Esophagus muscularis mucosa (tissue), 4 donors: ENCODE data around the gene SERPINB1. TPM values are rescaled to one million over a fixed set of nuclear protein-coding genes. Genes with fewer than 3 reads are reported as not detected.

Experiments used
- DNase-seq: peaks from one replicate; pipeline ENCODE4 v3.0.0-alpha.2; 2017; ENCODE audit errors: extremely low spot score
- H3K27ac ChIP-seq, 4 donors: fragments of 200-600 bp; sonication (generic); replicated peaks in 1 of 4; 1 replicate in 3 of 4; 2 replicates in 1 of 4; pipeline ENCODE4 v1.5.1; 2016 to 2019; ENCODE audit warnings: mild to moderate bottlenecking in 1 of 4
- H3K27me3 ChIP-seq, 4 donors: fragments of 200-600 bp; sonication (generic); one replicate each; pipeline versions ENCODE4 v1.5.1 to v1.6.0; 2016 to 2019
- H3K36me3 ChIP-seq, 4 donors: fragments of 200-600 bp; sonication (generic); one replicate each; pipeline ENCODE4 v1.5.1; 2016 to 2019
- H3K4me1 ChIP-seq, 4 donors: fragments of 200-600 bp; sonication (generic); one replicate each; pipeline ENCODE4 v1.5.1; 2016 to 2019
- H3K4me3 ChIP-seq, 4 donors: fragments of 200-600 bp; sonication (generic); 1 replicate in 2 of 4; 2 replicates in 2 of 4; pipeline ENCODE4 v1.5.1; 2016 to 2019; ENCODE audit warnings: mild to moderate bottlenecking in 4 of 4, moderate library complexity in 1 of 4
- H3K9me3 ChIP-seq, 4 donors: fragments of 200-600 bp; sonication (generic); 1 replicate in 3 of 4; 2 replicates in 1 of 4; pipeline ENCODE4 v1.5.1; 2016 to 2019
- CTCF ChIP-seq, 3 experiments: fragments of 200-600 bp in 2 of 3; fragments of 450-650 bp in 1 of 3; sonication (generic) in 2 of 3; IDR thresholded peaks; one replicate each; pipeline ENCODE4 v1.5.1; 2017 to 2019; ENCODE audit warnings: antibody characterized with exemption in 3 of 3, mild to moderate bottlenecking in 2 of 3, moderate library complexity in 1 of 3
- EP300 ChIP-seq: sonication (generic); formaldehyde crosslinking; IDR thresholded peaks from one replicate; pipeline ENCODE4 v1.6.1; 2017; ENCODE audit warnings: antibody characterized with exemption
- POLR2A ChIP-seq: fragments of 450-650 bp; IDR thresholded peaks from one replicate; pipeline ENCODE4 v1.6.1; 2017; ENCODE audit warnings: antibody characterized with exemption, moderate library complexity, mild to moderate bottlenecking, low read depth
- POLR2AphosphoS5 ChIP-seq, 2 donors: sonication (generic); formaldehyde crosslinking; IDR thresholded peaks; one replicate each; pipeline ENCODE4 v1.6.1; 2017; ENCODE audit warnings: antibody characterized with exemption in 2 of 2
- WGBS: methylation state at CpG from one replicate; pipeline ENCODE4 v1.1.5; 2018; 5-methylcytosine and 5-hydroxymethylcytosine counted together
- intact Hi-C: fragments of 100-400 bp; cut with DNase I; formaldehyde crosslinking; loops from one replicate; pipeline ENCODE4 v1.15.1; 2023
- total RNA-seq, 4 donors: library from RNA; depleted of rRNA; stranded (reverse); fragments of >200 nt; gene quantifications; one replicate each; pipeline versions ENCODE4 v1.1.0 to v1.2.1, GENCODE V29; 2016

The SERPINB1 gene
- total RNA-seq, 4 donors from 2014 or later = 23.3 to 123 (median 29.9) TPM

- Histone ChIP-seq H3K9me3 (no peaks in the 10 kb centered on the region), H3K4me1 (peaks cover 37 to 45% (median 44%) of the 10 kb centered on the region in 4 donors), H3K4me3 (peak overlapping the region; percentile 64 to 75 (median 71)), H3K27ac (peak overlapping the region; percentile 95 to 97 (median 95)), H3K36me3 (peaks cover 22 to 35% (median 29%) of the 10 kb centered on the region in 4 donors), H3K27me3 (no peaks in the 10 kb centered on the region)
- TF ChIP-seq EP300 (no peak), CTCF (IDR thresholded peaks at IDR 0.05) (no peak), POLR2A (no peak), POLR2AphosphoS5 (IDR thresholded peaks at IDR 0.05) (no peak)
- WGBS = 68% methylated on average over 3 of the region's 3 CpGs
- no peak for DNase-seq
- intact Hi-C loops = loop anchor here (2.0 to 5.0 kb wide), 2 partner anchors 48 to 147 kb away; no protein-coding TSS in a partner anchor
These were observed 958 bp downstream of the SERPINB1 start for GRCh38 chr6:2840749-2841061.

GRCh38 chr6:2839982-2840748 is 1.5 kb downstream of the SERPINB1 start:
- TF ChIP-seq POLR2AphosphoS5 (IDR thresholded peaks at IDR 0.05) = no peak
- no peak for TF ChIP-seq CTCF (IDR thresholded peaks at IDR 0.05)
- TF ChIP-seq POLR2A = no peak
- 56% methylated on average over 12 of the region's 12 CpGs for WGBS
- peaks cover 37 to 45% (median 44%) of the 10 kb centered on the region in 4 donors for H3K4me1 ChIP-seq
- intact Hi-C loops = loop anchor here (2.0 to 5.0 kb wide), 2 partner anchors 47 to 147 kb away; no protein-coding TSS in a partner anchor
- H3K4me3 ChIP-seq = peak overlapping the region; percentile 64 to 75 (median 71)
- peak; percentile 87 for DNase-seq
- no peaks in the 10 kb centered on the region for H3K27me3 ChIP-seq
- H3K9me3 ChIP-seq = no peaks in the 10 kb centered on the region
- H3K36me3 ChIP-seq = peaks cover 27 to 40% (median 34%) of the 10 kb centered on the region in 4 donors
- peak overlapping the region; percentile 95 to 97 (median 95) for H3K27ac ChIP-seq

- H3K4me3 ChIP-seq = peak overlapping the region; percentile 64 to 75 (median 71)
- peak overlapping the region in 2 of 4 donors; percentile 95 to 97 for H3K27ac ChIP-seq
- peaks cover 37 to 45% (median 44%) of the 10 kb centered on the region in 4 donors for H3K4me1 ChIP-seq
- WGBS = 66% methylated on average over 9 of the region's 9 CpGs
- no peaks in the 10 kb centered on the region for H3K27me3 ChIP-seq
- H3K9me3 ChIP-seq = no peaks in the 10 kb centered on the region
- no peak for TF ChIP-seq POLR2AphosphoS5 (IDR thresholded peaks at IDR 0.05)
- TF ChIP-seq EP300 = no peak
- no peak for TF ChIP-seq CTCF (IDR thresholded peaks at IDR 0.05)
- no peak for TF ChIP-seq POLR2A
- peak; percentile 39 for DNase-seq
- intact Hi-C loops = no loop called here
- peaks cover 33 to 48% (median 39%) of the 10 kb centered on the region in 4 donors for H3K36me3 ChIP-seq
These were observed 2.3 kb downstream of the SERPINB1 start for GRCh38 chr6:2839195-2839981.

- Histone ChIP-seq H3K9me3 (no peaks in the 10 kb centered on the region), H3K4me1 (peaks cover 35 to 42% (median 37%) of the 10 kb centered on the region in 4 donors), H3K4me3 (no peak overlapping the region), H3K36me3 (peaks cover 34 to 59% (median 47%) of the 10 kb centered on the region in 4 donors), H3K27ac (no peak overlapping the region), H3K27me3 (no peaks in the 10 kb centered on the region)
- intact Hi-C loops = no loop called here
- TF ChIP-seq POLR2A = no peak
- no peak for TF ChIP-seq CTCF (IDR thresholded peaks at IDR 0.05)
- TF ChIP-seq EP300 = no peak
- no peak for TF ChIP-seq POLR2AphosphoS5 (IDR thresholded peaks at IDR 0.05)
- WGBS = 72% methylated on average over 3 of the region's 3 CpGs
- DNase-seq = no peak
These were observed 3.4 kb downstream of the SERPINB1 start for GRCh38 chr6:2838251-2838650.
